Measurements from ENCODE around the gene MROH2B. TPM values are rescaled to one million over a fixed set of nuclear protein-coding genes. Genes with fewer than 3 reads are reported as not detected.

Gene MROH2B
- total RNA-seq, 1 experiment from 2014 or later = not detected

- BruUV-seq (replicated peaks) = no TSS peak
- peaks cover 0 to 3% of the 10 kb centered on the region in 2 experiments; a peak in 1 of 4 replicates for H3K4me1 ChIP-seq (ENCODE audit: control insufficient read depth in 1 of 2, insufficient read depth in 2 of 2, low read length in 2 of 2)
- no peak overlapping the region for H3K4me2 ChIP-seq (ENCODE audit: low read length)
- H3K27ac ChIP-seq (ENCODE audit: low read depth, low read length) = no peak overlapping the region
- H4K20me1 ChIP-seq (ENCODE audit: insufficient read depth) = no peaks in the 10 kb centered on the region
- H3K9ac ChIP-seq (ENCODE audit: low read length) = no peak overlapping the region
- ChIA-PET POLR2A (no interaction called here), RAD21 (ENCODE audit: low non-redundant PET in 1 of 2, low total read pairs in 2 of 2, uncharacterized antibody in 2 of 2, unreplicated experiment in 2 of 2) (no interaction called here), CTCF (no interaction called here)
- no peak overlapping the region for H3K4me3 ChIP-seq (replicated peaks in 1 of 2; ENCODE audit: low read depth in 1 of 2, low read length in 2 of 2)
- H3K27me3 ChIP-seq (ENCODE audit: insufficient read depth, low read length) = no peaks in the 10 kb centered on the region
- no peaks in the 10 kb centered on the region for H3K9me3 ChIP-seq (ENCODE audit: control insufficient read depth in 1 of 2, insufficient read depth in 1 of 2, low read depth in 1 of 2, low read length in 2 of 2)
- H2AFZ ChIP-seq (ENCODE audit: low read depth, low read length, poor library complexity, severe bottlenecking) = peak overlapping the region; percentile 37
- no peak for TF ChIP-seq CEBPB (IDR thresholded peaks at IDR 0.05; ENCODE audit: low read depth)
- no peak for TF ChIP-seq SIN3A (IDR thresholded peaks at IDR 0.05; ENCODE audit: low read depth)
- TF ChIP-seq SP1 (IDR thresholded peaks at IDR 0.05; ENCODE audit: low read depth) = no peak
- TF ChIP-seq CBX3 (IDR thresholded peaks at IDR 0.05; ENCODE audit: low read depth) = no peak
- TF ChIP-seq FOSL1 (IDR thresholded peaks at IDR 0.05; ENCODE audit: low read depth) = no peak
- no peak for TF ChIP-seq ZFX (IDR thresholded peaks at IDR 0.05)
- TF ChIP-seq ZBTB33 (IDR thresholded peaks at IDR 0.05; ENCODE audit: extremely low read depth, insufficient replicate concordance, low read length) = no peak
- TF ChIP-seq CTCF (IDR thresholded peaks at IDR 0.05 in 2 of 3, conservative IDR thresholded peaks at IDR 0.05 in 1 of 3; ENCODE audit: borderline replicate concordance in 1 of 3, insufficient read depth in 1 of 3, low read depth in 2 of 3, low read length in 2 of 3) = no peak
- TF ChIP-seq EZH2phosphoT487 (IDR thresholded peaks at IDR 0.05; ENCODE audit: borderline replicate concordance) = no peak
- no peak for TF ChIP-seq ZNF274 (IDR thresholded peaks at IDR 0.05; ENCODE audit: low read depth, low read length)
- TF ChIP-seq POLR2AphosphoS5 (IDR thresholded peaks at IDR 0.05; ENCODE audit: low read depth, low read length) = no peak
- no peak for TF ChIP-seq YY1 (IDR thresholded peaks at IDR 0.05; ENCODE audit: extremely low read depth, insufficient replicate concordance, low read depth, low read length)
- TF ChIP-seq ATF3 (IDR thresholded peaks at IDR 0.05) = no peak
- no peak for TF ChIP-seq TCF7L2 (IDR thresholded peaks at IDR 0.05; ENCODE audit: borderline replicate concordance, extremely low read depth, insufficient read depth, insufficient read length)
- no peaks in the 10 kb centered on the region for H3K9me2 ChIP-seq (ENCODE audit: insufficient read depth)
- no peaks in the 10 kb centered on the region for H3K36me3 ChIP-seq (ENCODE audit: control insufficient read depth in 1 of 2, insufficient read depth in 2 of 2, low read length in 2 of 2)
- ATAC-seq (peak; percentile 72), DNase-seq (ENCODE audit: low read depth, low spot score) (peak; percentile 7)
- no peaks in the 10 kb centered on the region for H3K79me2 ChIP-seq (ENCODE audit: insufficient read depth, low read length)
- intact Hi-C loops (cut with micrococcal nuclease) = no loop called here
Measured at GRCh38 chr5:41094871-41095270, 23.7 kb upstream of the MROH2B start.

All from HCT116 (cell line).